Cortex of kidney (tissue), 1 donor: ENCODE data around the gene ANKRD37.
"Not testable (repeated sequence)": the region's sequence is repeated elsewhere in the genome, so short reads cannot be mapped to it uniquely, and the experiment has no call there.

Source experiments
- DNase-seq: peaks from one replicate; lab custom pipeline; 2025; lab: John Stamatoyannopoulos, UW

Gene ANKRD37, protein sequence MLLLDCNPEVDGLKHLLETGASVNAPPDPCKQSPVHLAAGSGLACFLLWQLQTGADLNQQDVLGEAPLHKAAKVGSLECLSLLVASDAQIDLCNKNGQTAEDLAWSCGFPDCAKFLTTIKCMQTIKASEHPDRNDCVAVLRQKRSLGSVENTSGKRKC

DNA sequence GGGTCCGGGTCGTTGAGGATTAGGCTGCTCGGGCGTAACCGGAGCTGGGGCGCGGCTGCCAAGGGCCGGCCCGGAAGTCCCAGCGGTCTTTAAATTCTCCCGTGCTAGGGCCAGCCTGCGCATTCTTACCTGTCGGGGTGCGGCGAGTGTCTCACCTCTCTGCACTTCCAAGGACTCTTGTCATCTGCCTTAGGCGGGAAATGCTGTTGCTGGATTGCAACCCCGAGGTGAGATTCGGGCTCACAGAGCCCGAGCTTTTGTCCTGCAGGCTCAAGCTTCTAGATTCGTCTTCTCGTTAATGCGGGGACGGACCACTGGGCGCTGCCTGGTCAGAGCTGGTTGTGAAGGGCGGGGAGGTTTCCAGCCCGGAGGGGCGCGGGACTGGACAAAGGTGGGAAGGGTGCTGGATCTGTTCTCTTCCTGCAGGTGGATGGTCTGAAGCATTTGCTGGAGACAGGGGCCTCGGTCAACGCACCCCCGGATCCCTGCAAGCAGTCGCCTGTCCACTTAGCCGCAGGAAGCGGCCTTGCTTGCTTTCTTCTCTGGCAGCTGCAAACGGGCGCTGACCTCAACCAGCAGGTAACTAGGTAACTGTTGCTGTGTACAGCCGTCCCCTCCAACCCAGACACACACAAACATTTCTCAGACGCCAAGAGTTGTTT, at the start of gene ANKRD37:
Gene ANKRD37 (plus strand): TSS at position 118 of the 662 bp plus-strand sequence. CDS start 83 bp downstream, at position 201.
- no peak for DNase-seq

DNA sequence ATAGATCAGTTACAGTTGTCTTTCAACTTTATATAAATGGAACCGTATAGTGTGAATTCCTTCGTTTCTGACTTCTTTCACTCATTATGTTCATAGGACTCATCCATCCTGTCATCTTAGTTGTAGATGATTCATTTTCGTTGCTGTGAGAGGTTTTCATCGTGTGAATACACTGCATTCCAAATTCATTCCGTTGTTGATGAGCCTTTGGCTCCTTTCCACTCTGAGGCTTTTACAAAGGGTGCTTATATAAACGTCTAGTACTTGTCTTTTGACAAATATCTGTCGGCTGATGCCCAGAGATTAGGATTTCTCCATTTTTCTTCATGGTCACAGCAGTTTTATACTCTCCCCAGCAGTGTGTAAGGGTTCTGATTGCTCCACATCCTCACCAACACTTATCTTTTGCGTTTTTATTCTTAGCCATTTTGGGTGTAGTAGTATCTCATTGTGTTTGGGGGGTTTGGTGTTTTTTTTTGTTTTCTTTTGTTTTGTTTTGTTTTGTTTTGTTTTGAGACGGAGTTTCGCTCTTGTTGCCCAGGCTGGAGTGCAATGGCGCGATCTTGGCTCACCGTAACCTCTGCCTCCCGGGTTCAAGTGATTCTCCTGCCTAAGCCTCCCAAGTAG, 49.6 kb upstream of the ANKRD37 start:
- DNase-seq, result no peak

DNA sequence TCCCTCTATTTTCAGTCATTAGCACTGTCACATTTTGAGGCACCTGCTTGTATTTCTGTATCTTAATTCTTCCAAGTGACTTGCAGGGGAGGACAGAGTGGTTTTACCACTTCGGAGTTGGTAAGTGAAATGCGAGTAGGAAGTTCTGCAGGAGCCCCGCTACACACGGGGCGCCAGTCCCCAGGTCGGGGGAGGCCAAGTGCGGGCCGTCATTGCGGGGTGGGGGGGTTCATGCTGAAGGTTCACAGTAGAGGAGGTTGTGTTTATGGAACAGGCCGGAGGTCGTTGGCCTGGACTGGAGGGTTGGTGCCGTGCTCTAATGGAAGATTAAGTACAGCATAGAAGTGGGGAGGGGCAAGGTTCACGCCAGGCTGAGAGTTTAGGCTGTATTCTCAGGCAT, 45.0 kb upstream of the ANKRD37 start:
- DNase-seq, result no peak

DNA sequence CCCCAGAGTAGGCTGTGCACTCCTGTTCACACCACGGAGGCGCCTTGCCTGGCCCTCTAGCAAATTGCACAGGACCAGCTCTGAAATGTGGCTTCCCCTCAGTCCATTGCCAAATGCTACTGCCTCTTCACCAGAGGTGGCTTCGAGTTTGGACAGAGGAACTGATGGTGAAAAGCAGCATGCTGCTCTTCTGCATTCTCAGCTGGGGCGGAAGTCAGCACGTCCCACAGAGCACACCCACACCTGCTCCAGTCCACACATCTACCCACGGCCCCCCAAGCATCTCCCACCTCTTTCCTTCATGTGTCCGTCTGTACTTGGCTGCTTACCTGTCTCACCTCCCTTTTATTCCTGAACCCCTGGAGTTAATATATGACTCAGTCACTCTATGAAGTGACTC, 44.4 kb upstream of the ANKRD37 start:
- DNase-seq, result no peak

DNA sequence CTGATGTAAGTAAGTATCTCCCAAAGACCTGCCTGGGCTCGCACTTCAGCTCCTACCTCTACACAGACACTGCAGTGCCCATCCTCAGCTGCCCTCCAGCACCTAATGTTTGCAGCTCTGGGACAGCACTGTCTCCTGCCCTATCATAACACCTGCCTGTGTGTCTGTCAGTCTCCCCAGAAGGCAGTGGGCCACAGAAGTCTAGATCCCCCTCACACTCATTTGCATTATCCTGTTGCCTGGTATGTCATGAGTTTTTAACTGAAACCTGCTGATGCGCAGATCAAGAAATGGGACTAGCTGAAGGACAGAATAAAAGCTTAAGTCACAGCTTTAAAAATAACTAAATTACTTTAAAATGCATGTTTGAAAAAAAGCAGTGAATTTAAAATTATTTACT, 43.9 kb upstream of the ANKRD37 start:
- no peak for DNase-seq

DNA sequence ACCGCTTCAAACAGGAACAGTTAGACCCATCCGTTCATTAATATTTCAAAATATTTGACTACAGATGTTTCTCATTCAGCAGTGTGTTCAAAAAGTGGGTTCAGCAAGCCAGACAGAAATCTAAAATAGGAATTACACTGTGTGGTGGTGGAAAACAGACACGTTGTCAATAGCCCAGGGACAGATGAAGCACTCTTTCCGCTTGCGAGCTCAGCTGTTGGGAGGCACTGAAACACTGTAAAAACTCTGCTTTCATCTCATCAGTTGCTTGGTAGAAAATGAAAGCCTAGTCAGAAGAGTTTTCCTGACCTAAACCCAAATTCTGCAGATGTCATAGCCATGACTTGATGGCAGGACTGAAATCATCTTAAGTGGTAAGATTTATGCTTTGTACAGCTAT, 39.4 kb upstream of the ANKRD37 start:
- DNase-seq, result no peak

DNA sequence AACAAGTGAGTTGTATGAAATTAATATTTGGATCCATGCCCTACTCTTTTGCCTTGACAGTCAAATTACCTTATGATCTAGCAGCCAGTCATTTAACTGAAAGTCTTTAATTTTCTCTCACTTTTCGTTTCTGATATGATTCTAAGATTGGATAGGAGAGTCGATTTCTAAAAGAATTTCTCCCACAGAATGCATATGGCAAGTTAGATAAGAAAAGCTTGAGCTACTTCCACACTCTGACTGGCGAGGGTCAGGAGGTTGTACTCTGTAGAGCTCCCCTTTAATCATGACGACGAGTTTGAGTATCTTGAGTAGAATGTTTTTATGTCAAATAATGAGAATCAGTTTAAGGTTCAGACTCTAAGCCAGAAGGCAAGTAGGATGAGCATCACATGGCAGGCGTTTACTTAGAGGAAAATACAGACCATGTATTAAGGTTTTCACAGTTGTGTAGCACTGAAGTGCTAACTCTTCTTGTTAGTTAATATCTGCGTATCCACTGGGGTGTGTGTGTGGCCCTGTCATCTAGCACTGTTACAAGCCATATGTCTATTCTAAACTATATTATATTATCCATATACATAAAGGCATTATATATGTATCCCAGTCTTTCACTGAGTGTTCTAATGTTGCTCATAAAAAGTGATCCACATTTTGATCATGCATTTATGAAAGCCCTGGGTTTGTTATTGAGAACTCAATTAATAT, 38.8 kb upstream of the ANKRD37 start:
- DNase-seq, result no peak

DNA sequence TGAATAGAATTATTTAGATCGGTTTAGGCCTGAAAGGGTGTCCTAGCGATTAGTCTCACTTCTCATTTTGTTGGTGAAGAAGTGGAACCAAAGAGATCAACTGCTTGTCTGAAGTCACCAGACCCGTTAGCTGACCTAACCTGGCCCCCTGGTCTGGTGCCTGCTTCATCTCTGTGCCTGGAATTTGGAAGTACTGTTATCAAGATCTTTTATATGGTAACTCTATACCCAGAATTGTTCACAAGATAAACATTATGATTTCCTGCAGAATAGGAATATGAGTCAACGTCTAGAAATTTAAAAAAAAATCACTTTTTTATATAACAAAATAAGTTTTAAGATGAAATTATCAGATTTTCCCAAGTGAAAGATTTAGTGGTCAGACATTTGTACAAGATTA, 38.1 kb upstream of the ANKRD37 start:
- DNase-seq, result no peak

DNA sequence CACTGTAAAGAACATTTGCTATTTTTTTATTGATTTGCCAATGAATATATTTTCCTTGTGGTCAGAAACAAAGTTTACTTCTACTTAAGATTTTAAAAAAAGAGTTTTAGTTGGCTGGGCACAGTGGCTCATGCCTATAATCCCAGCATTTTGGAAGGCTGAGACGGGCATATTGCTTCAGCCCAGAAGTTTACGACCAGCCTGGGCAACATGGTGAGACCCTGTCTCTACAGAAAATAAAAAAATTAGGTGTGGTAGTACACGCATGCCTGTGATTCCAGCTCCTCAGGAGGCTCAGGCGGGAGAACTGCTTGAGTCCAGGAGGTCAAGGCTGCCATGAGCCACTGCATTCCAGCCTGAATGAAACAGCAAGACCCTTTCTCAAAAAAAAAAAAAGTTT, 37.7 kb upstream of the ANKRD37 start:
- no peak for DNase-seq

DNA sequence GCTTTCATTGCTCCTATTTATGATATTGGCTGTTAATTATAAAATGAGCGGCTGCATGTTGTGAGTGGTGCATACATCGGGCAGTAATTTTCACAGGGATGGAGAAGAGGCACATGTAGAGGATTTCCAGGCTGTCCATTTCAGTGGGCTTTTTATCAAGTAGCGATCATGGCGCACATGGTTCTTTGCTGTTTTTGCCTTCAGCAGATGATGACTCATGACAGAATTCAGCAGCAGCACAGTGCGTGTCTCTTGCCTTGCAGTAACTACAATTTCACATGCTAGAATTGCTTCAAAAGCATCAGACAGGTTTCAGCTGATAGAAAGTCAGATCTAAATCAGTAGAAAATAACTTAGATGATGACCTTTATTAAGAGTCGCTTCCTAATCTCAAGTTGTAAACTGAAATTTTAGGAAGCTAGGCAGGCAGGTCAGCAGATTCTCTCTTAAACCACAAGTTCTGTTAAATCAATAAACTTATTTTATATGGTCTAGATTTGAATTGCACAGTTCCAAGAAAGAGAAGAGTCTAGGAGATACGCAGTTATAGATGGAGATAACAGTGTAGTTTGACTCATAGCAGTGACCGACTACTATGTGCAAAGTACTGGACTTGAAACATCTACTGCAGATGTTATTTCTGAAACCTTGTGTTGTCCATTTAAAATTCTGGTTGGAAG, 36.7 kb upstream of the ANKRD37 start:
- no peak for DNase-seq

DNA sequence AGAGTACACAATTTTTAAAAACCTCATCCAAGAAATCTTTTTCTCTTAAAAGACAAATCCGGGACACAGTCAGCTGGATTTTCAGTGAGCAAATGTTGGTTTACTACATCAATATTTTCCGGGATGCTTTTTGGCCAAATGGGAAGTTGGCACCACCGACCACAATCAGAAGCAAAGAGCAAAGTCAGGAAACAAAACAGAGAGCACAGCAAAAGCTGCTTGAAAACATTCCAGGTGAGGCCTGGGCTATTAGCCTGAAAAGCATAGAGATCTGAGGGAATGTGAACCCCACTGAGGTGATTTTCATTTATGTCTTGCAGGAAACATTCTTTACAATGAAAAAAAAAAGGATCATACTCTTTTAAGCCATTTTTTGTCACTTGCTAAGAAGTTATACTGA, 34.8 kb upstream of the ANKRD37 start:
- no peak for DNase-seq

DNA sequence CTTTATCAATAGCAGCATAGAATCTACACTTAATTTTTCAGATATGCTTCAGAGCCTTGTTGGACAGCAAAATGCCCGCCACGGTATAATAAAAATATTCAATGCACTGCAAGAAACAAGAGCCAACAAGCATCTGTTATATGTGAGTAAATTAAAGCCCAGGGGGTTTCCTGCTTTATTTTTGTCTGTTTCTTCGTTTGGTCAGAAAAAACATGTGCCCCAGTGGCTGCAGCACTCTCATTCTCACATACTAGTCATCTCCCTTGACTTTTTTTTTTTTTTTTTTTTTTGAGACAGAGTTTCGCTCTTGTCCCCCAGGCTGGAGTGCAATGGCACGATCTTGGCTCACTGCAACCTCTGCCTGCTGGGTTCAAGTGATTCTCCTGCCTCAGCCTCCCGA, 34.1 kb upstream of the ANKRD37 start:
- DNase-seq, result not testable (repeated sequence)

DNA sequence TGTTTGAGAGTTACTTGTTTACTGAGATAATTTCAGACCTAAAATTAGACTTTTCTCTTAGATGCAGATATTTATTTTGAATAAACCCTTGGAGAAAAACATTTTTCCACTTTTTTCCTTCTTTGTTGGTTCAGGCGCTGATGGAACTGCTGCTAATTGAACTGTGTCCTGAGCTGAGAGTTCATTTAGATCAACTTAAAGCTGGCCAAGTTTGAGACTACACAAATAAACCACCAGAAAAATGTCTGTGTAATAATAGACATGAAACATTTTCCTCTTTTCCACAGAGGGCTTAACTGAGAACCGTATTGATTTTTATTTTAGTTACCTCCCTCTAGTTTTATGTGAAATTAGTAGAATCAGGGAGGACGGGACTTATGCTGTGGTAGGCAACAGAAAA, 33.4 kb upstream of the ANKRD37 start:
- no peak for DNase-seq

DNA sequence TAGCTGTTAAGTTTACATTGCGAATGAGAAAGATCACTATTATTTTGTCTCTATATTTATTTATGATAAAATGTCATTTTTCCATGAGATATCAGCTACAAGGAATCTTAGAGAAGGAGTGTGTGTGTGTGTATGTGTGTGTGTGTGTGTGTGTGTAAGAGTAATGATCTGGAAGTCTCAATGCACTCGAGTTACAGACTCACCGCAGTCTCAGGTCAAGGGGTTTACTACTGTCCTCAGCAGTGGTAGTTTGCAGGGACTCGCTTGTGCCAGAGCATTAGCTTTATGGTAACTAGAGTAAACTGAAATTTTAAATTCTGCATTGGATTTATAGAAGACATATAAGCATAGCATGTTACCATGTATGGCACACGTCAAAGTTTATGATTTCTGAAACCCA, 31.8 kb upstream of the ANKRD37 start:
- DNase-seq, result no peak

DNA sequence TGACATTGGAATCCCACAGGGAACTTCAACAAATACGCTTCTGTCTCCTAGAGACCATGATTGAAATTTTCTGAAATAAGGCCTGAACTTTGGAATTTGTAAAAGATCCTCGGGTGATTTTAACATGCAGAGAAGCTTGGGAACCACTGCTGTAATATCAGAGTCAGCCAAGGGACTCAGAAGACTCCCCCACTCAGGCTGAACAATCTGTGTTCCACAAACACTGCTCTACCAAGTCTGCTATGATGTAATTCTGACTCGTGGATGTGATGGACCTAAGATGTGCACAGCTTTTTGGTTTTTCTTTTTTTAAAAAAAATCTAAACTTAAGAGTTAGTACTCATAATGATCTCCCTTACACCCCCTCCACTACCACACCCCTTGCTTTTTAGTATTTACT, 26.9 kb upstream of the ANKRD37 start:
- no peak for DNase-seq

DNA sequence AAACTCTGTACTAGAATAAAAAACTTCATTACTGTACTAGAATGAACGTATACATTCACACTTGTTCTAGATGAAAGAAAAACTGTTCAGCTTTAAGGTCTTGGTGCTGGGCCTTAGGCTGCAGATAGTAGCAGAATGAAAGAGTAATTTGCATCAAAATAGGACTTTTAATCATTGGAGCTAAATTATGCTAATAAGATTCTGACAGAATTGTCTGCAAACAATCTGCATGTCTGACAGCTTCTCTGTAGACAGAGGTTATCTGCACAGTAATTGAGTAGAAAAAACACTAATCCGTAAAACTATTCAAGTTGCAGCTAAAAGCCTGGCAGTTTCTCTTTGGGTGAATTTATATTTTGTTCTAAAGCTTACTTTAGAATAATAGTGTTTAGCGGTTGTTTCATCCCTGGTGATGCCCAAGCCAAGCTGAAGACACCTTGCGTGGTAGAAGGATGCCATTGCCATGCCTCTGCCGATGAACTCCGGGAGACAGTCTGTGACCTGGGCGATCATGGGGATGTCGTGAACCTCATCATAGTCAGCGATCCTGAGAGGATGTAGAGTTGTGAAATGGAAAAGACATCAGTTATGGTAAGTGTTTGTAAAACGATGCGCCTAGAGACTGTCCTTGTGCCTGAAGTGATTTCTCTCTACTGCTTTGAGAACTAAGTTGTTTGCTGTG, 26.2 kb upstream of the ANKRD37 start:
- DNase-seq, result no peak

DNA sequence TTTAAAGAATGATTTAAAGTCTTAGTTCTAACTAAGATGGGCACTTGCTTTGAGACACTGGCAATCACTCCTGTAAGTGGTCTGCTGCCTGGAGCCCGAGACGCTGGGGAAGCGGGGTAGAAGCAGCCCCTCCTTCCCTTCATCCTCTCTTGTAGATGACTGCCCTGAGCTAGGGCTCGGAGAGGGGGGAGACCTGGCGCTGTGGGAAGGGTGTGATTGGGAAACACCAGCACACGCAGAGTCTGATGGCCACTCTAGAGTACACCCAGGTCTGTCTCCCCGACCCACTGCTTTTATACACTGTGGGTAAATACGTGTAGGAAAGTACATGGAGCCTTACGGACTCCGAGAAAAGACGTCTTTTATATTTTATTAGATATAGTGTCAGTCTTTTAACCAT, 24.9 kb upstream of the ANKRD37 start:
- DNase-seq, result no peak

DNA sequence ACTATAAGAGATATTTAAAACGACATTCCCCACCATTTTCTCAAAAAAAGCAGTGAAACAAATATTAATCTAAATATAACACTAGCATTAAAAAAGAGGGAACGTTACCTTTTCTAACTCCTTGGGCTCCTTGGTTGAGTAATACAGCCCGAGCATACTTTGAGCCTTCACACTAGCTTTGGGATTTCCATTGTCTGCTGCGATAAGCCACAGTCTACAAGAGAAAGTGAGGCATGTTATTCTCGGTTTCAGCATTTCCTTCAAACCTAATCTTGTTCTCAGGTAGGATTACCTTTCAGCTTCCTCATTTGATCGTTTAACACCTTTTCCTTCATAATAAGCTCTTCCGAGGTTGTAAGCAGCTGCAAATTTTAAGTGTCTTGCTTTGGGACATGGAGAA, 22.6 kb upstream of the ANKRD37 start:
- DNase-seq, result no peak

DNA sequence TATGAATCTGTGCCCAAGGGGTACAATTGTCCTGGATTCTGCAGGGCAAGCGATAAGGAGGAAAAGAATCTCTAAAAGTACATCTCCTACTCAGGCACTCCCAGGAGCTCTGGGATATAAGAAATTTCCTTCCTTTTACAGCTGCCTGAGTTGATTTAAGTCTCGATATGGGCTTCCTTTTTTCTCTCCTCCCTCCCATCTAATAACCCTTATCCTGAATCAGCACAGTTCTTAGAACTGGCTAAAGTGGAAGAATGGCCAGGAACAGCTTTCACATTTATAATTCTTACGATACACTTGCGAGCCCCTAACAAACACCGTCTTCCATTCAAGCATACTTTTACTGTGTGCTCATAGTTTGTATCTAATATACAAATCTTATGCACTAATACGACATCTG, 22.1 kb upstream of the ANKRD37 start:
- DNase-seq, result no peak

DNA sequence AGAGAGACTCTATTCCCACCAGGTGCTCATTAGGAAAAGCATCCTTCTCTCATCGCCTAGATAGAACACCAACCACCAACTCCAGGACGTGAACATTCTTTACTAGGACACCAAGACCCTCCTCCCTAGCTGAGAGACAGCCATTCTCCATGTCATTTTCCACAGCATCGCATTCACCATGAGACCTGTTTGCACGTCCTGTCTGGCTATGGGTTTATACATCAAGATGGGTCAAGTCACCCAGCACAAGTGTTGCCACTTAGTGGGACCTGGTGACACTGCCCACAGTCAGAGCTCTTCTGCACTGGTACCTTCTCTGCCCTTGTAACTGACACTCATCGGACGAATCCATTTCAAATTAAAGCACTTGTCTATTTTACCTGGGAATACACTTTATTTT, 18.4 kb upstream of the ANKRD37 start:
- no peak for DNase-seq

DNA sequence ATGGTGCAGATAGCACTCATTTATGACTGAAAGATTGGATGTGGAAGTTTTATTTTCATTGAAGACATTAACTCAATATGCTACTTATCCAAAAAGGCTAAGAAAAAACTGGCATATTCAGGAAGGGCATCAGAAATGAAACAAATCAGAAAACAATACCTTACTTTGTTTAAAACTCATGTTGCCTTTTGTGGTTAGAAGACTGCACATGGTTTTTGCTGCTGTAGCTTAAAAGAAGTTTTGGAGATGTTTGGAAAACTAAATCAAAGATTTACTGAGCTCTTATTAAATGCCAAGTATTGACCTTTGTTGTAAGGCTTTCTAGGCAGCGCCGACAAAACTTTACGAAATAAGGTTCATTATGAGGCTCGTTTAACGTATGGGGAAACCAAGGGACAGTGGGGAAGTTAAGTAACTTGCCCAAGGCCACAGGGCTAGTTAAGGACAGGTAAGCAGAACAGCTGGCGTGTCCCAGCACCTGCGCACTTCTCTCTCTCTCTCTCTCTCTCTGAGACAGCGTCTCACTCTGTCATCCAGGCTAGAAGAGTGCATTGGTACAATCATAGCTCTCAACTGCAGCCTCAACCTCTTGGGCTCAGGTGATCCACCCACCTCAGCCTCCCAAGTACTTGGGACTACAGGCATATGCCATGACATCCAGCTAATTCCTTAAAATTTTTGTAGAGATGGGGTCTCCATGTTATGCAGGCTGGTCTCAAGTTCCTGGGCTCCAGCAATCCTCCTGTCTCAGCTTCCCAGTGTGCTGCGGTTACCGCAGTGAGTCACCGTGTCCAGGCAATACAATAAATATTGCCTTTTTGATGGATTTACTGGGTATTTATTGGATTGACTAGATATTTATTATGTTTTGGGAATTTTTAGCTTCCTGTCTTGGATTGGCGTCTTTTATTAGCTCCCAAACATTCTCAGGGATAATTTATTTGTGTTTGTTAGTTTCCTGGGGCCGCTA, 17.0 kb upstream of the ANKRD37 start:
- no peak for DNase-seq
